Heart left ventricle (tissue), 13 donors: ENCODE measurements around the gene CDC26.

ENCODE experiments used
- POLR2A ChIP-seq, 2 donors: fragments of 450-650 bp; IDR thresholded peaks; one replicate each; pipeline ENCODE4 v1.6.1; 2017; ENCODE audit warnings: antibody characterized with exemption in 2 of 2, mild to moderate bottlenecking in 2 of 2, moderate library complexity in 2 of 2
- TF ChIP-seq, protein P1 (sequence below), 12 donors: fragments of 200-600 bp; sonication (generic) in 4 of 12; IDR thresholded peaks; one replicate each; pipeline versions ENCODE4 v1.5.0 to v1.8.0; 2018 to 2022; ENCODE audit warnings: antibody characterized with exemption in 12 of 12, mild to moderate bottlenecking in 5 of 12
- donor health status: ischemic (EF 13 %, LVEDD 7.1; RV severe dilation, severe dysfunction).
- donor health status: DM: no; HTN: yes; CAD: no.
- donor health status: DM: no; HTN: no; CAD: no.
- donor health status: ischemic (EF 25% LVEDD 6.9; RV normal size, moderate dysfunction).
- donor health status: ischemic (EF 25% LVEDD 5.7; RV mildly dilated, moderate dysfunction).
- donor health status: ischemic (EF 35%, LVEDD 5.7; RV mildly dilated, moderate dysfunction).
- donor health status: nonischemic (EF 11% LVEDD 7.7; RV severe dilation, severe dysfunction).
- donor health status: DM: yes; HTN: yes; CAD: no.
- donor health status: PGD.
- donor health status: ischemic (EF 29% LVEDD 5.4; RV normal size, mild dysfunction).
- donor health status: nonischemic (EF 23%, LVEDD 6.1; RV moderate dilation, normal function).

- TF ChIP-seq, protein P1, sequence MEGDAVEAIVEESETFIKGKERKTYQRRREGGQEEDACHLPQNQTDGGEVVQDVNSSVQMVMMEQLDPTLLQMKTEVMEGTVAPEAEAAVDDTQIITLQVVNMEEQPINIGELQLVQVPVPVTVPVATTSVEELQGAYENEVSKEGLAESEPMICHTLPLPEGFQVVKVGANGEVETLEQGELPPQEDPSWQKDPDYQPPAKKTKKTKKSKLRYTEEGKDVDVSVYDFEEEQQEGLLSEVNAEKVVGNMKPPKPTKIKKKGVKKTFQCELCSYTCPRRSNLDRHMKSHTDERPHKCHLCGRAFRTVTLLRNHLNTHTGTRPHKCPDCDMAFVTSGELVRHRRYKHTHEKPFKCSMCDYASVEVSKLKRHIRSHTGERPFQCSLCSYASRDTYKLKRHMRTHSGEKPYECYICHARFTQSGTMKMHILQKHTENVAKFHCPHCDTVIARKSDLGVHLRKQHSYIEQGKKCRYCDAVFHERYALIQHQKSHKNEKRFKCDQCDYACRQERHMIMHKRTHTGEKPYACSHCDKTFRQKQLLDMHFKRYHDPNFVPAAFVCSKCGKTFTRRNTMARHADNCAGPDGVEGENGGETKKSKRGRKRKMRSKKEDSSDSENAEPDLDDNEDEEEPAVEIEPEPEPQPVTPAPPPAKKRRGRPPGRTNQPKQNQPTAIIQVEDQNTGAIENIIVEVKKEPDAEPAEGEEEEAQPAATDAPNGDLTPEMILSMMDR (IDR thresholded peaks at IDR 0.05): no peak
- TF ChIP-seq POLR2A (IDR thresholded peaks at IDR 0.05): no peak
These were observed 24.6 kb downstream of the CDC26 start for GRCh38 chr9:113250807-113251206.
